ENCODE measurements around the gene GLUL. TPM values are rescaled to one million over a fixed set of nuclear protein-coding genes. Genes with fewer than 3 reads are reported as not detected.
A peak's percentile ranks its signal among the peaks of the same experiment; 100 is the strongest.

GLUL gene
- total RNA-seq, 2 donors from 2014 or later = 76.6 to 96.1 TPM

- Mint-ChIP-seq H3K36me3 (ENCODE audit: insufficient read depth in 2 of 2) (peaks cover 2 to 3% of the 10 kb centered on the region in 2 donors), H3K9me3 (peaks cover 4 to 7% of the 10 kb centered on the region in 2 donors), H3K27me3 (ENCODE audit: low read depth) (peaks cover 26% of the 10 kb centered on the region), H3K4me1 (ENCODE audit: low read depth) (no peaks in the 10 kb centered on the region), H3K27ac (no peak overlapping the region), H3K4me3 (no peak overlapping the region)
- DNase-seq (no peak), ATAC-seq (replicated peaks in 1 of 2) (no peak)
These were observed 17.0 kb upstream of the GLUL start for GRCh38 chr1:182408435-182409075.

GRCh38 chr1:182407724-182408123 lies 16.1 kb upstream of the GLUL start:
- ATAC-seq (replicated peaks in 1 of 2) = no peak
- Mint-ChIP-seq H3K4me1 (ENCODE audit: low read depth) (no peaks in the 10 kb centered on the region), H3K27ac (no peak overlapping the region), H3K27me3 (ENCODE audit: low read depth) (peaks cover 29% of the 10 kb centered on the region), H3K36me3 (ENCODE audit: insufficient read depth in 2 of 2) (peaks cover 2 to 3% of the 10 kb centered on the region in 2 donors), H3K4me3 (no peak overlapping the region), H3K9me3 (peaks cover 4 to 7% of the 10 kb centered on the region in 2 donors)
- no peak for DNase-seq

- H3K4me1 Mint-ChIP-seq (ENCODE audit: low read depth) = no peaks in the 10 kb centered on the region
- peaks cover 29% of the 10 kb centered on the region for H3K27me3 Mint-ChIP-seq (ENCODE audit: low read depth)
- H3K4me3 Mint-ChIP-seq = no peak overlapping the region
- ATAC-seq (replicated peaks in 1 of 2) = no peak
- DNase-seq = no peak
- no peak overlapping the region for H3K27ac Mint-ChIP-seq
- peaks cover 4 to 7% of the 10 kb centered on the region in 2 donors for H3K9me3 Mint-ChIP-seq
- H3K36me3 Mint-ChIP-seq (ENCODE audit: insufficient read depth in 2 of 2) = peaks cover 2 to 3% of the 10 kb centered on the region in 2 donors
These were observed 14.4 kb upstream of the GLUL start for GRCh38 chr1:182406012-182406411.

- no peak overlapping the region for H3K27ac Mint-ChIP-seq
- peaks cover 29% of the 10 kb centered on the region for H3K27me3 Mint-ChIP-seq (ENCODE audit: low read depth)
- DNase-seq = no peak
- H3K4me1 Mint-ChIP-seq (ENCODE audit: low read depth) = no peaks in the 10 kb centered on the region
- peaks cover 4 to 7% of the 10 kb centered on the region in 2 donors for H3K9me3 Mint-ChIP-seq
- peaks cover 2 to 3% of the 10 kb centered on the region in 2 donors for H3K36me3 Mint-ChIP-seq (ENCODE audit: insufficient read depth in 2 of 2)
- H3K4me3 Mint-ChIP-seq = no peak overlapping the region
- ATAC-seq (replicated peaks in 1 of 2) = no peak
These were observed 14.0 kb upstream of the GLUL start for GRCh38 chr1:182405578-182405977.

- Mint-ChIP-seq H3K4me3 (no peak overlapping the region), H3K36me3 (ENCODE audit: insufficient read depth in 2 of 2) (peaks cover 2 to 3% of the 10 kb centered on the region in 2 donors), H3K27ac (no peak overlapping the region), H3K9me3 (peaks cover 4 to 7% of the 10 kb centered on the region in 2 donors), H3K27me3 (ENCODE audit: low read depth) (peaks cover 25% of the 10 kb centered on the region), H3K4me1 (ENCODE audit: low read depth) (no peaks in the 10 kb centered on the region)
- no peak for ATAC-seq (replicated peaks in 1 of 2)
- no peak for DNase-seq
These were observed 13.2 kb upstream of the GLUL start for GRCh38 chr1:182404781-182405180.

GRCh38 chr1:182400567-182400966 lies 9.0 kb upstream of the GLUL start, which contains the start of gene TEDDM1:
TEDDM1 (minus strand) TSS chr1:182400667; CDS start chr1:182400485, 182 bp downstream.
- no peak within 1 kb of the TSS for H3K4me3 Mint-ChIP-seq
- ATAC-seq (replicated peaks in 1 of 2) = no peak
- peaks cover 2 to 3% of the 10 kb centered on the region in 2 donors for H3K9me3 Mint-ChIP-seq
- peaks cover 0 to 2% of the 10 kb centered on the region in 2 donors for H3K36me3 Mint-ChIP-seq (ENCODE audit: insufficient read depth in 2 of 2)
- peaks cover 13% of the 10 kb centered on the region for H3K27me3 Mint-ChIP-seq (ENCODE audit: low read depth)
- H3K4me1 Mint-ChIP-seq (ENCODE audit: low read depth) = no peaks in the 10 kb centered on the region
- H3K27ac Mint-ChIP-seq = no peak within 1 kb of the TSS
- DNase-seq = no peak

- Mint-ChIP-seq H3K27me3 (ENCODE audit: low read depth) (peaks cover 9% of the 10 kb centered on the region), H3K36me3 (ENCODE audit: insufficient read depth in 2 of 2) (no peaks in the 10 kb centered on the region), H3K4me1 (ENCODE audit: low read depth) (peaks cover 3% of the 10 kb centered on the region), H3K4me3 (no peak overlapping the region), H3K27ac (no peak overlapping the region), H3K9me3 (no peaks in the 10 kb centered on the region)
- DNase-seq = no peak
- no peak for ATAC-seq (replicated peaks in 1 of 2)
These were observed 6.2 kb upstream of the GLUL start for GRCh38 chr1:182397653-182398393.

- Mint-ChIP-seq H3K36me3 (ENCODE audit: insufficient read depth in 2 of 2) (no peaks in the 10 kb centered on the region), H3K4me1 (ENCODE audit: low read depth) (peaks cover 5% of the 10 kb centered on the region), H3K27ac (no peak overlapping the region), H3K9me3 (no peaks in the 10 kb centered on the region), H3K4me3 (no peak overlapping the region), H3K27me3 (ENCODE audit: low read depth) (peaks cover 9% of the 10 kb centered on the region)
- ATAC-seq (replicated peaks in 1 of 2) (no peak), DNase-seq (no peak)
These were observed 4.3 kb upstream of the GLUL start for GRCh38 chr1:182395906-182396305.

GRCh38 chr1:182394055-182394775 lies 2.6 kb upstream of the GLUL start:
- Mint-ChIP-seq H3K4me3 (no peak overlapping the region), H3K27ac (no peak overlapping the region), H3K4me1 (ENCODE audit: low read depth) (peaks cover 18% of the 10 kb centered on the region), H3K27me3 (ENCODE audit: low read depth) (peaks cover 9% of the 10 kb centered on the region), H3K36me3 (ENCODE audit: insufficient read depth in 2 of 2) (peaks cover 0 to 4% of the 10 kb centered on the region in 2 donors), H3K9me3 (no peaks in the 10 kb centered on the region)
- ATAC-seq (replicated peaks in 1 of 2) = no peak
- no peak for DNase-seq

GRCh38 chr1:182392050-182393028 lies 749 bp upstream of the GLUL start:
- Mint-ChIP-seq H3K4me1 (ENCODE audit: low read depth) (peaks cover 23% of the 10 kb centered on the region), H3K4me3 (peak overlapping the region; percentile 87 to 92), H3K27me3 (ENCODE audit: low read depth) (peaks cover 9% of the 10 kb centered on the region), H3K27ac (peak overlapping the region; percentile 70), H3K36me3 (ENCODE audit: insufficient read depth in 2 of 2) (peaks cover 3 to 6% of the 10 kb centered on the region in 2 donors), H3K9me3 (no peaks in the 10 kb centered on the region)
- peak; percentile 22 to 52 for DNase-seq
- ATAC-seq (replicated peaks in 1 of 2) = peak; percentile 24 to 31

GRCh38 chr1:182391028-182391361 lies 595 bp downstream of the GLUL start:
- H3K9me3 Mint-ChIP-seq = no peaks in the 10 kb centered on the region
- peaks cover 5% of the 10 kb centered on the region for H3K27me3 Mint-ChIP-seq (ENCODE audit: low read depth)
- peak in 1 of 2 donors; percentile 4 for ATAC-seq (replicated peaks in 1 of 2)
- peaks cover 7 to 9% of the 10 kb centered on the region in 2 donors for H3K36me3 Mint-ChIP-seq (ENCODE audit: insufficient read depth in 2 of 2)
- no peak for DNase-seq
- H3K4me1 Mint-ChIP-seq (ENCODE audit: low read depth) = peaks cover 23% of the 10 kb centered on the region
- peak overlapping the region; percentile 87 to 92 for H3K4me3 Mint-ChIP-seq
- peak overlapping the region; percentile 75 for H3K27ac Mint-ChIP-seq

GRCh38 chr1:182389619-182390047 lies 2.0 kb downstream of the GLUL start:
- Mint-ChIP-seq H3K36me3 (ENCODE audit: insufficient read depth in 2 of 2) (peaks cover 13% of the 10 kb centered on the region in 2 donors), H3K27ac (peak overlapping the region; percentile 56)
- peak; percentile 8 to 10 for DNase-seq

More at GRCh38 chr1:182389619-182390047, 2.0 kb downstream of the GLUL start:
- Mint-ChIP-seq H3K4me1 (ENCODE audit: low read depth) (peaks cover 23% of the 10 kb centered on the region), H3K27me3 (ENCODE audit: low read depth) (no peaks in the 10 kb centered on the region), H3K4me3 (peak overlapping the region; percentile 87 to 92), H3K9me3 (no peaks in the 10 kb centered on the region)
- ATAC-seq (replicated peaks in 1 of 2) = no peak
